Inflammatory macrophage (primary cell): Measurements from ENCODE around the gene BATF3.
"Not testable (repeated sequence)": the region's sequence is repeated elsewhere in the genome, so short reads cannot be mapped to it uniquely, and the experiment has no call there.

Source experiments
- DNase-seq, 2 donors: peaks; one replicate each; pipeline ENCODE4 v3.0.0-alpha.2; 2020 to 2022

The BATF3 gene

DNA sequence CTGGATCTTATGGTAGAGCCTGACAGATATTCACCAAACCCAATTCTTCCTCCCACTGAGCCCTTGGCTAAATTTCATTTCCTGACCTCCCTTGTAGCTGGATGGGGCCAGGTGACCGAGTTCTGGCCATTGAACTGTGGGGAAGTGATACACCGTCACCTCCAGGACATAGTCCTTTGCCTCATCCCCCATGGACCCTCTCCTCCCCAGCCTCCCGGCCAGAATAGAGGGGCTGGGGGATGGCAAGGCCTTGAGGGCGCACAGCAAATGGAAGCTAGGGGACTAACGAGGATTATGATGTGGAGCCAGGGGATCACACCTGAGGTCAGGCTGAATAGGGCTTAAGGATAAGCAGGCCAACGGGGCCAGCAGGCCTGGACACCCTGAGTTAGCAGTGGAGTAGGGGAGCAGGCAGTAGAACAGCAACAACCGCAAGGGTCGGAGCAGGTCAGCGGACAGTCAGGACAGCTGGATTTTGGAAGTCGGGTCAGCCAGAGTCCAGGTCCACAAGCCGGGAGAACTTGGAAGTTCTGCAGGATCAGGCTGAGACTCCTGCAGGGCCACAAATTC, 15.0 kb downstream of the BATF3 start:
- DNase-seq, result no peak

DNA sequence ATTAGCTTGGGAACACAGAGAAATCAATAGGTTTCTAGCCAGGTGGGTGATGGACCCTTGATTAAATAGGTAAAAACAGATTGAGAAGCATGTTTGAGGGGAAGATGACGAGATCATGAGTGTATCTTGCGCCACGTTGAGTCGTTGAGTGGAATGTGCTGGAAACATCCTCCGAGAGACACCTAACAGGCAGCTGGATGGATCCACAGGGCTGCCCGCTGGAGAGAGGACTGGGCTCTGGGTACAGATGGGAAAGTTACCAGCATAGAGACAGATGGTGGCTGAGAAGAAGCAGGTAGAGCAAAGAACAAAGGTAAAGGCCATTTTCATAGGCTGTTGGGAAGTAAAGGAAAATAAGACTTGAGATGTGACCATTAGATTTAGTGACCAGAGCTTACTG, 15.6 kb downstream of the BATF3 start:
- DNase-seq, result no peak

DNA sequence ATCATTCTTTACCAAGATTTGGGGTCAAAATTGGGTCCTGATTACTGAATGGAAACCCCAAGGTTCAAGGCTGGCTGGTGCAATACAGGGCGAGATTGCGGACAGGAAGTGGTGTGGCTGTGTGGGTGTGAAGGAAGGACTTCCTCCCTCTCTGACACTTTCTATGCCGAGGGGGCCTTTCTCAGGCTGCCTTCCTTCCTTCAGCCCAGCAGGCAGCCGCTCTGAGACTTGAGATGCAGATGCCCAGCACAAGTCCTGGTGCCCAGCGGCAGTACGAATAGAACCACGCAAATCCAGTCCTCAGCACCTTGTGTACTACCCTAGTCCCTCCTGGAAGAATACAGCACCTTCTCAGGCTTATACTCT, 16.3 kb downstream of the BATF3 start:
- peak; percentile 92 to 94 for DNase-seq

DNA sequence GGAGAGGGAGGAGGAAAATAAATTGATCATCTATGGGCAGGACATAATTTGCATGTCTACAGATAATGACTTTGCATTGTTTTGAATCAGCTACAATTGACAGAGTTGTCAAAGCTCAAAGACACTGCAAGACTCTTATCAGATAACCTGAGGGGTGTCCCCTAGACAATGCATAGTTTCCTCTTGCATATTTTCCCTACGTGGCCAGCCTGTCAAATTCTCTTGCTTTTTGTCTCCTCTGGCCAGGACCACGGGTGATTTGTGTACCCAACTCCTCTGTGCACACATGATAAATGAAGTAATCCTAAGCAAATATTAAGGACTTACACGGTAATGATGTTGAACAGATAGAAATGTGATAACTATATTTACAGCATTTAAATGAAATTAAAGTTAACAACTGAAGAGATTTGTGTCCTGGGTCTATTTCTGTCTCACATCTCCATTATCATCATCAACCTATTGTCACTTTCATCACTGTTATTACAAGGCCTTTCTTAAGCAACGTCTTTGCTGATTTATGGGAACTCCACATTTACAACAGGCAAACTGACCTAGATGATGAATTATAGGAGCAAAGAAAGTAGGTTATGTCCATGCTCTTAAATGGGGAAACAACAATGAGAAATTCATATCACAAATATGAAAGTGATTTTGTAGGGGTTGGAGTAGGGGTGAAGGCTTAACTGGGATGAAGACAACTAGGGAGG, 18.8 kb downstream of the BATF3 start:
- DNase-seq, result peak; percentile 32 to 59

DNA sequence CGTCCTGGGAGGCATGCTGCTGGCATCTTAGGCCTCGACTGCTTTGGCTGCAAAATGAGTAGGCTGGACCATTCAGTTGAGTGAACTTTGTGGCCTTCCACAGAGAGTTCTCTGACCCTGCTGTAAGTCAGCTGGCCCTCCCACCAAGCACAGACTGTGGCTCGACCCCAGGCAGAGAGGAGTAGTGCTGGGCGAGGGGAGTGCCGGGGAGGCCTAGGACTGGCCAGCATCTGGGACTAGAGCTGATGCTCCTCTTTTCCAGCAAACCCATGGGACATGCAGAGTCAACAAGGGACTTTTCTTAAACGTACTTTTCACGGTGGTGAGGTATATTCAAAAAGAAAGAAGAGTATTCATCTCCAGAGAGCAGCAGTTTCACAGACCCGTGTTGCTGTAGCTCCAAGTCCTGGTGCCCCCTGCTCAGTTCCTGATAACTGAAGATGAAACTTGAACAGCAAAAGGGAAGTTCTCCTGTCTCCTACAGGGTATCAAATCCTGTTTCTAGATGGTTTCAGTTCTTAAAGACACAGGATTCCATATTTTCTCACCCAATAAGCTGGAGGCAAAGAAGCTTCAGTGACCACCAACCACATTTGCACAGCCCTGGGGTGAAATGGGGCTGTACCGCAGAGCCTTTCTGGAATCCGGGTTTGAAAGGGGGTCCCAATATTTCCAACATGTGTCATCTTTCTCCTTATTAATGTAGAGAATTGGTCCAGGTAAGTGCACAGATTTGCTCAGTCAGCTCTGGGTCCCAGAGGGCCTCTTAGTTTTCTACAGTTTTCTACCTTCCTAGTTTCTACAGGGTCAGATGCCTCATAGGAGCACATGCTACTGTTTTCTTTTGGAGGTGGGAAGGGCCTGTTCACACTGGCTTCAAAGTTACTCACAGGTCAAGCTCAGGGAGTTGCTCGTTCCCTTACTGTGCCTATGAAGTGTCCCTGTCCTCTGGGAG, 20.9 kb downstream of the BATF3 start:
- DNase-seq, result peak; percentile 51

DNA sequence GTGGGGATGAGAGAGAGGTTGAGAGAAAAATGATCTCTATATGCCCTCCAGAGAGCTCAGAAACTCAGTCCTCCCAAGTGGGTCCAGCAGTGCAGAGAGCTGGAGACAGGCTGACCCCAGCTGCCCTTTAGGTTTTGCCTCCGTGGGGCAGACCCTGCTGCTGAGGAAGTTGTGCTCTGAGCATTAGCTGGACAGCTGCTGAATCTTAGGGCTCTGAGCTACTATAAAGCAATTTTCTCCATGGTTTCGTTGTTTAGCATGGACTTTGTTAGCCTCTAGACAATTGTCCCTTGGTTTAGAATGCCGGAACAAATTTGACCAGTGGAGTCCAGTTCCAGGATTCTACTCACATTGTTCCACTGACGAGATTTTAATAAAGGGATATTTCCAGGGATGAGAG, 22.1 kb downstream of the BATF3 start:
- no peak for DNase-seq

DNA sequence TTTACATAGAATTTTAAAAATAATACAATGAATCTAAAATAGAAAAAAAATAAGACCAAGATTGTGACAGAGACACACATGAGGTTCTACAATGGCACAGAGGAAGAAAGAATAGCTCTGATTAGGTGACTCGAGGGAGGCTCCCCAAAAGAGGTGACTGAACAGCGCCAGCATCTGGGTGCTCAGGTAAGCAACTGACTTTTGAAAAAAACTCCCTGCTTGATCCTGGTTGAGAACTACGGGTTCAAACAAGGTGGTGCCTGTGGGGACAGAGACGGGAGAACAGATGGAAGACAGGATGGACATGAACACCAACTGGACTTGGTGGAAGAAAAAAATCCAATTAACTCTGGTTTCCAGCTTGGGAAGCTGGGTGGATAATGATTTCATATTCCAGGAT, 22.5 kb downstream of the BATF3 start:
- DNase-seq, result no peak

DNA sequence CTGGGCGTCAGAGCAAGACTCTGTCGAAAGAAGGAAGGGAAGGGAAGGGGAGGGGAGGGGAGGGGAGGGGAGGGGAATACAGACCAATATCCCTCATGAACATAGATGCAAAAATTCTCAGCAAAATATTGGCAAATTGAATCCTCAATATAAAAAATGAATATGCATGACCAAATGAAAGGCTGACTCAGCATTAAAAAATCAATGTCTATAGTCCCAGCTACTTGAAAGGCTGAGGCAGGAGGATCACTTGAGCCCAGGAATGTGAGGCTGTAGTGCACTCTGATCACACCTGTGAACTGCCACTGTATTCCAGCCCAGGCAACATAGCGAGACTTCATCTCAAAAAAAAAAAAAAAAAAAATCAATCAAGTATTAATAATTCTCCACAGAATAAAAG, 24.0 kb downstream of the BATF3 start:
- no peak for DNase-seq

DNA sequence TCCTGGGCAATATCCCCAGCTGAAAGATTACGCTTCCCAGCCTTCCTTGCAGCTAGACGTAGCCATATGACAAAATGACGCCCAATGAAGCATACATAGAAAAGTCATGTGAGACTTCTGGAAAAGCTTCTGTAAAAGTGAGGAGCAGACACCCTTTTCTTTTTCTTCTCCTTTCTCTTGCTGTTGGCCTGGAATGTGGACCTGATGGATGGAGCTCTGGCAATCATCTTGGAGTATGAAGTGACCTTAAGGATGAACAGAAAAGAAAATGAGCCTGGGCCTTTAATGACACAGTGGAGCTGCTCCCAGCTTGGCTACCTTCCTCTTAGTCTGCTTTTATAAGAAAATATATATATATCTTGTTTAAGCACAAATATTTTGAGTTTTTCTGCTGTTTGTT, 24.8 kb downstream of the BATF3 start:
- no peak for DNase-seq

DNA sequence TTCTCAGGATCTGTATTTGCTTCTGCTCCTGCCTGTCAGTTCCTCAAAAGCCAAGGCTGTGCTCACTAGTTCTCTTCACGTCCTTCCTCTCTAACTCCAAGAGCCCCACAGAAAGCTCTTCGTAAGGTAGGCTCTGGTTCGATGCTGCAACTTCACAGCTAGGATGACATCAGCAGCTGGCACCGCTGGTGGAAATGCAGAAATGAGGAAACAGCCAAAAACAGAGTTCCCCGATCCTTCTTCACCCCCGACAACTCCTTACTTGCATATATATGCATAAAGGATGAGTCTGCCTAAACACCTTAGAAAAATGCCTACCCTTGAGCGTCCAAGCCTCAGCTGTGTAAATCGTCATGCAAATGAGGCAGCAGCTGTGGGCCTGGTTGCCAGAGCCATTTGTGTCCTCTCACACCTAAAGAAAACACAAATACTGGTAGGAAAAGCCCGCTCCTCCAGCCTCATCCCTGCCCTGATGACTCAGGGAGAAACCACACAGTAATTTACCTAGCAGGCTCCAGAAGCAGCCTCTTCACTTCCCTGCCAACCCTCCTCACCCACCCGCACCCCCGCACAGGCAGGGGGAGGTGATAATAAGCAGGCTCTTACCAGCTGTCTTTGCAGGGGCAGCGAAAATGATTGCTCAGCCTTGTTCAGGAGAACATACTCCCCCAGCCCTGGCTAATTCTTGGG, 28.2 kb downstream of the BATF3 start:
- peak; percentile 94 to 95 for DNase-seq

DNA sequence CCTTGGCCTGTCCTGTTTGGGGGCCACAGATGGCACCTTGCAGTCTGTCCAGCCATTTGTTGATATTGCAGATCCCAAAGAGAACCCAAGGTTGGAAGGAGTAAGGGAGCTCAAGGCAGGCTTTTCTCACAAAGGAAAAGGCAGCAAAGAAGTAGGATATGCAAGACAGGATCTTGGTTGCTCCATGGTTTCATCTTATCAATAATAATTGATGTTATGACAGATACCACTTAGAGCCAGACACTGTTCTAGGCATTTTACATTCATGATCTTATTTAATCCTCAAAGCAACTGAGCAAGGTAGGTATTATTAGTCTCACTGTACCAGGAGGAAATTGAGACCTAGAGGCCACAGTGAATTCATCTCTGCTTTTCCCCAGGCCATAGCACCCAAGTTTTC, 28.8 kb downstream of the BATF3 start:
- no peak for DNase-seq

DNA sequence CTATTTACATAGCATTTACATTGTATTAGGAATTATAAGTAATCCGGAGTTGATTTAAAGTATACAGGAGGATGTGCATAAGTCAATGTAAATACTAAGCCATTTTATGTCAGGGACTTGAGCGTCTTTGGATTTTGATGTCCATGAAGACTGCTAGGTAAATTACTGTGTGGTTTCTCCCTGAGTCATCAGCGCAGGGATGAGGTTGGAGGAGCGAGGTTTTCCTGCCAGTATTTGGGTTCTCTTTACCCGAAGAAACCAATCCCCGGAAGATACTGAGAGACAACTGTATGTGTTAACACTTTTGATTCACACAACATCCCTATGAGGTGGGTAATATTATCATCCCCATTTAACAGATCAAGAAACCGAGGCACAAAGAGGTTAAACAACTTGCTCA, 29.3 kb downstream of the BATF3 start:
- DNase-seq, result no peak

DNA sequence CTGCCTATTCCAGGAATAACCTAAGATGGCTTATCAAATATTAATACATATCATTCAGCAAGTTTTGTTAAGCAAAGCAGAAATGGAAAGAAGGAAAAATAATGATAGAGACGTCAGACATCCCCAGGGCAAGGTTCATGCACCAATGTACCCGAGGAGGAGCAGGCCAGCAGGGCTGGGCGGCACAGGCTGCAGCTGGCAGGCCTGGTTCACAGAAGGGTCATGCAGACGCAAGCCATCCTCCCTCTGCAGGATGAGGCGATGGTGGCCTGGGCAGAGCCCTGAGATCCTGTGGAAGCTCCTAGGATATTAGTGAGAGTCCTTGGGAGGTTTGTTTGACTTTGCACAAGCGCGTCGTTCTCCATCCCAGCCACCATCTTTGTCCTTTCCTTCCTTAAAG, 30.0 kb downstream of the BATF3 start:
- no peak for DNase-seq

DNA sequence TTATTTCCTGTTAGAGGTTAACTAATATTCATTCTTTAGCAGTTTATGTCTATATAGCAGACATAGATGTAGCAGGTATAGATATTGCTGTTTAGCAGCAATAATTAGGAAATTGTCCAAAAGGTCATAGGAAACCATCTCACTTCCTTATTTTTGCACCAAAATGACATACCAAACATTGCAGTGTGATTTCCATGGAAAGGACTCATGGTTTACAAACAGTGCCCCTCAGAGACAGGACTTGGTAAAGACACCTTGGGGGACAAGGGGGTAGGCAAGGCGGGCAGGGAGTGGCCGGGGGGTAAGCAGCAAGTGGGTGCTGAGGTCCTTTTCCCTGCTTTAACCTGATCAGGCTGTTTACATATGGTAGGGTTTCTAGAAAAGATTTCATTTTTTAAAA, 30.5 kb downstream of the BATF3 start:
- peak; percentile 80 to 87 for DNase-seq

DNA sequence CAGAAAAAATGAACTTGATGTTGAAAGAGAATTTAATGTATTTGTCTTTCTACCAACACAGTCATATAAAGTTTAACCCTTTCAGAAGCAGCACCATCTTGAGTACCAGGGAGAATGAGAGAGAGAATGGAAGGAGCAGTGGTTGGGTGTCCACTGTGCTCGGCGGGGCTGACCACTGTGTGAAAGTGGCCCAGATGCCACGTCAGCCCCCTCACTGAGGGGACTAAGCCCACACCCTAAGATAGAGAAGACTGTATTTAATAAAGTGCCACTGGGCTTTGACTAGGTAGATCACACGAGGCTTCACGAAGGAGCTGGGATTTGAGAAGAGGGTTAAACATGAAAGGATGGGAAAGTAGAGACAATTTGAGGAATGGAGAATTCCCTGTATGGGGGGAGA, 31.2 kb downstream of the BATF3 start:
- DNase-seq, result no peak

DNA sequence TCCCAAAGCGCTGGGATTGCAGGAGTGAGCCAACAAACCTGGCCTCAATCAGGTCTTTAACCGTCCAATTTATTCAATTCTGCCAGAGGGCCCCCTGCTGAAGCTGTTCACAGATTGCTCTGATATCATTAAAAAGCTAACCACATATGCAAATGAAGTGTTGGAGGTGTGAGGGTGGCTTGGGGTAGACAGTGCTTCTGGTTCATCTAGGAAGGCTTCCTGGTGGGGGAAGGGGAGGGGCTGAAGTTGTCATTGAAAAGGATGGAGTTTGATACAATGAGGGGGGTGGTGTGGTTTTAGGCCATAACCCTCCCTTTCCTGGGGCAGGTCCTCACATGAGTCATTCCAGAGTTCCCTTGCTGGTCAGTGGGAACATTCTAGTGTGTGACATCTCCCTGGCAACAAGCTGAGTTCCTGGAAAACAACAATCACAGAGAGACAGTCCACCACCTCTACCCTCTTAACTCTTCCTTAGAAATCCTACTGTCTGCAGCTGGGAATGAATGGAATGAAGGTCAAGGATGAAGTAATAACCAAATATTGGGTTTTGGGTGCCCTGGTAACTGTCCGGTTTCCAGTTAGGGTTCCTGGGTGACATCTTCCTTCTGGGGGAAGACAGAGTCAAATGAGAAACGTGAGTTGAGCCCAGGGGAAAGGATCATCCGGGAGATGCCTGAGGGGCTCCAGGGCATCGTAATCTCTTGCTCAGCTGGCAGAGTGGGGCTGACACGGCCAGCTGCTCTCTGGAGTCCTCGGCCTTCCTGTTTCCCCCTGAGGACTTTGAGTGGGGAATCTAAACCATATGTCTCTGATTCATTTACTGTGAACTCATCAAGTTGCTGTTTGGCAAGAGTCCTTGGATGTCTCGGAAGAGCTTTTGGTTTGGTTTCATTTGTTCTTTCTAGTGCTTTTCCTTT, 32.2 kb downstream of the BATF3 start:
- peak; percentile 88 for DNase-seq

DNA sequence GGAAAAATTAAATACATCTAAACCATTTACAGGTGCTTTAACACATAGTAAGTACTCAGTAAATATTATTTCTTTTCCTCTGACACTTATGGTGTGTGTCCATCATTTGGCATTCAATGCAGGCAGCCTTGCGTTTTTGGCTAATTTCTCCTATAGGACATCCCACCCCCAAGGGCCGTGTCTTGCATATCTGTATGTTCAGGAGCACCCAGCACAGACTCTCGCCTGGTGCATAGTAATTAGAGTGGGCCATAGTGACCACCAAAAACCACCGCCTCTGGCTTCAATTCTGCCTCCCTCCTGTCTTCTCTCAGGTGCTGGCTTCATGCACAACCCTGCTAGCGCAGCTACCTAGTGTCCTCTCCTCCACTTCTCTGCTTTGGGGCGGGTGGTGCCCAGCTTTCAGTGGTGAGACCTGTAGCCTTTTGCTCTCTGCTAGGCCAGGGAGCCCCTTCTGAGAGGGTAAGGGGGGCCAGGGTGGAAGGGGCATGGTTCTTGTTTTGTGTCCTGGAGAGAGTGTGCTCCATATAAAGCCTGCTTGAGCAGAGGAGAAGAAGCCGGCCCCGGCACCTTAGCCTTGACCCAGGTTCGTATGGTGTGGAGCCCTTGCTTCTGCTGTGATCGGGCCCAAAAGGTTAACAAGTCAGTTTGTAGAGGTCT, 33.4 kb downstream of the BATF3 start:
- no peak for DNase-seq

DNA sequence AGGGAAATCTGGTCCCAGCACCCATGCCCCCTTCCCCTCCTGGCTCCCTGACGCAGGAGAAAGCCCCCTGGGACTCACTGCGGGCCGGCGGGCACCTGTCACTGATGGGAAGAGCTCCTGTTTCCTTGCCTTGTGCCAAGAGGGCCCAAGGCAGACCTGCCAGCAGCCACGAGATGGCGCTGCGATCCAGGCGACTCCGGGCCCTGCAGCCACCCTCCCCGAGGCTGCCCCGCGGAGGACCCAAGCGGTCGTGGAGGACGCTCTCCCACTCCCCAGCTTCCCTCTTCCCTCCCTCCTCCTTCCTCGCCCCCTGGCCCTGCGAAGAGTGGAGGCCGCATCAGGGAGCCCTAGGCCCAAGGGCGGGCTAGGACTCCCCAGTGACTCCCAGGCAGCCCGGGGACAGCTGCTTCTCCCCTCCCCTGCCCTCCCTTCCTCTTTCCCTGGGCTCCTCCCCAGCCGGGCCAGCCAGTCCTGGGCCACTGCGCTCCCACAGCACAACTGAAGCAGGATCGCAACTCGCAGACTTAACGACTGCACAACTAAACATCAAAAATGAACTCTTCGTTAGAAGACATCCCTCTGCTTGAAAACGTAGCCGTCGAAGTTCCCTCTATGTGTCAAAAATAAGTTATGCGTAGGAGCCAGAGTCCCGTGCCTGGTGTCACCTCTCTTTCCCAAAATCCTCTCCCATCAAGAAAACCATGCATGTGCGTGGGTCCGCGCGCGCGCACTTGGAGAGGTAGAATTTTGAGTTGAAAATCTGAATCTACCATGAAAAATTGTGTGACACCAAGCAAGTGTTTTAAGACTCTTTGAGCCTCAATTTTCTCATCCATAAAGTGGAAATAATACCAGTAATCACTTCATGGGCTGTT, 34.2 kb downstream of the BATF3 start:
- peak; percentile 79 to 84 for DNase-seq

DNA sequence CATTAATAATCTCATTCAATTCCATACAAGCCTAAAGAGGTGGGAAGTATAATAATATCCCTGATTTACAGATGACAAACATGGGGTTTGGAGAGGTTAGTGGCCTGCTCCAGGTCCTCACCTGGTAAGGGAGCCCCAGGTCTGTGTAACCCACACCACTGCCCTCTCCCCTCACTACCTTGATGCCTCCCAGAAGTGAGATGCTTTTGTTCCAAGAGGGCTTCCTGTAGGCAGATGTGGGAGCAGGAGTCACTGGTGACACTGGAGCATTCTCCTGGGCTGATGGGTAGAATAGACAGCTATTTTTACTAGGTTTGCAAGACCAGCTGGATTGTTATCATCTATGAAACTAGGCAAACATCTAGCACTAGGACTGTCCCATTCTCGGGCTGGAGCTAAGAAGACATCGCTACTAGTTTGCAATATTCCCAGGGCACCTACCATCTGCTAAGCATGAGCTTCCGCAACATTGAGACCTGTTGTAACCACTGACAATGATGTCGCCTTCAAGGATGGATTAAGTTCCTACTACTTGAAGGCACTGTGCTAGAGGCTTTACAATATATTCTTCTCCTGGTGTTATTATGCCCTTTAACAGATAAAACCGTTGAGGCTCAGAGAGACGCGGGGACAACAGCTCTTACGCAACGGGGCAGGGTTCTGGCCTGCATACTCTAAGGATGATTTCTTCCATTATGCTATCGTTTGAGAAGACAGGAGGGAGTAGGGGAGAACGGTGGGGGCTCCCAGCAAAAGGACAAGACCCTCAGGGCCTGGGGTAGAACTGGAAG, 35.0 kb downstream of the BATF3 start:
- DNase-seq, result no peak

DNA sequence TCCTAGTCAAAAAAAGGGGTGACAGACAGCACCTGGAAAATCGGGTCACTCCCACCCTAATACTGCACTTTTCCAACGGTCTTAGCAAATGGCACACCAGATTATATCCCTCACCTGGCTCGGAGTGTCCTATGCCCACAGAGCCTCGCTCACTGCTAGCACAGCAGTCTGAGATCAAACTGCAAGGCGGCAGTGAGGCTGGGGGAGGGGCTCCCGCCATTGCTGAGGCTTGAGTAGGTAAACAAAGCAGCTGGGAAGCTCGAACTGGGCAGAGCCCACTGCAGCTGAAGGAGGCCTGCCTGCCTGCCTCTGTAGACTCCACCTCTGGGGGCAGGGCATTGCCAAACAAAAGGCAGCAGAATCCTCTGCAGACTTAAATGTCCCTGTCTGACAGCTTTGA, 41.4 kb downstream of the BATF3 start:
- DNase-seq, result not testable (repeated sequence)
